Transverse colon (tissue), 4 donors: ENCODE results near the gene MAGEB4. TPM values are rescaled to one million over a fixed set of nuclear protein-coding genes. Genes with fewer than 3 reads are reported as not detected.

Source experiments
- DNase-seq: peaks from one replicate; pipeline ENCODE4 v3.0.0-alpha.2; 2019
- H3K27ac ChIP-seq, 4 donors: fragments of 200-600 bp; sonication (generic); 2 replicates each; pipeline ENCODE4 v1.5.1; 2016 to 2018; ENCODE audit warnings: inconsistent platforms in 4 of 4
- H3K27me3 ChIP-seq: fragments of 200-600 bp; sonication (generic); 2 replicates; pipeline ENCODE4 v1.5.1; 2017; ENCODE audit warnings: inconsistent platforms
- H3K36me3 ChIP-seq, 4 donors: fragments of 200-600 bp; sonication (generic); 2 replicates each; pipeline ENCODE4 v1.5.1; 2017 to 2019; ENCODE audit warnings: inconsistent platforms in 4 of 4
- H3K4me1 ChIP-seq, 4 donors: fragments of 200-600 bp; sonication (generic); 2 replicates each; pipeline ENCODE4 v1.5.1; 2017 to 2020; ENCODE audit warnings: inconsistent platforms in 4 of 4
- H3K4me3 ChIP-seq, 4 donors: fragments of 200-600 bp; sonication (generic); 1 replicate in 1 of 4; 2 replicates in 3 of 4; pipeline versions ENCODE4 v1.5.1 to v1.6.1; 2017 to 2019; ENCODE audit warnings: inconsistent platforms in 4 of 4
- H3K9me3 ChIP-seq, 2 donors: fragments of 200-600 bp; sonication (generic); 2 replicates each; pipeline ENCODE4 v1.5.1; 2017 to 2019; ENCODE audit warnings: inconsistent platforms in 2 of 2
- EP300 ChIP-seq: sonication (generic); formaldehyde crosslinking; IDR thresholded peaks from one replicate; pipeline ENCODE4 v1.6.1; 2017; ENCODE audit warnings: antibody characterized with exemption, low read depth
- POLR2A ChIP-seq: fragments of 450-650 bp; IDR thresholded peaks from one replicate; pipeline ENCODE4 v1.6.1; 2016; ENCODE audit warnings: antibody characterized with exemption, mild to moderate bottlenecking, moderate library complexity
- POLR2AphosphoS5 ChIP-seq, 3 donors: sonication (generic); formaldehyde crosslinking; IDR thresholded peaks; one replicate each; pipeline ENCODE4 v1.6.1; 2016; ENCODE audit warnings: antibody characterized with exemption in 3 of 3
- WGBS, 2 donors: methylation state at CpG; one replicate each; pipeline ENCODE4 v1.1.5; 2018; ENCODE audit warnings: low coverage in 1 of 2; 5-methylcytosine and 5-hydroxymethylcytosine counted together
- in situ Hi-C, 4 donors: fragments of 200-750 bp; cut with MboI; loops; one replicate each; pipeline versions ENCODE4 v1.15.0 to v1.15.1; 2017; ENCODE audit warnings: low sequenced_read_pairs in 3 of 4, low pct_ligation_motif_present in 1 of 4, low pct_unique_long_range_greater_than_20kb in 1 of 4
- intact Hi-C: fragments of 100-400 bp; cut with DNase I; formaldehyde crosslinking; loops from one replicate; pipeline ENCODE4 v1.15.1; 2023; ENCODE audit warnings: low total_unique reads
- total RNA-seq, 4 donors: library from RNA; depleted of rRNA; stranded (reverse); fragments of >200 nt; gene quantifications; one replicate each; pipeline ENCODE4 v1.1.0, GENCODE V29; 2016
- TF ChIP-seq, protein P1 (sequence below), 5 experiments: fragments of 200-600 bp in 3 of 5; fragments of 450-650 bp in 2 of 5; sonication (generic) in 3 of 5; IDR thresholded peaks; 1 replicate in 2 of 5; 2 replicates in 3 of 5; pipeline ENCODE4 v1.5.1; 2016 to 2017; ENCODE audit warnings: antibody characterized with exemption in 5 of 5, inconsistent platforms in 3 of 5, mild to moderate bottlenecking in 2 of 5, moderate library complexity in 1 of 5

MAGEB4 gene
- total RNA-seq, 4 donors from 2014 or later, result not detected

DNA sequence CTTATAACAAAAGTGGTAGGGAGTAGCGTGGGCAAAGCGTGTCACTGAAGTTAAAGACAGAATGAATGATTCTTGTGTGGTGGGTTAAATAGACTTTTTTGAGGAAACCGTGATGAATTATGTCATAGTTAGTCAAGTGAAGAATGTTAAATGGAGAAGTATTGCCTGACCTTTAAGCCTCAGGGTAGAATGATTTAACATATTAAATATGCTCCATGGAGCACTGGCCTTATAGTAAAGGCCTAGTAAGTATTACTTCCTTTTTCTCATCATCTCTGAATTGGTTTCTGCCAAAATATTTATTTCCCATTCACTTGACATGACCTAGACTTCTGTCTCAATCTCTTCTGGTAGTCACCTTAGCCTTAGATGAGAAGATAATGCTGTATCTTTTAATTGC, 28.8 kb downstream of the MAGEB4 start:
- no peak overlapping the region for H3K4me3 ChIP-seq
- H3K36me3 ChIP-seq, result no peaks in the 10 kb centered on the region
- 73 to 80% methylated on average over 1 to 3 of the region's 3 CpGs for WGBS, 2 donors
- no peak for DNase-seq
- TF ChIP-seq POLR2A, result no peak
- H3K27me3 ChIP-seq, result no peaks in the 10 kb centered on the region
- H3K9me3 ChIP-seq, result no peaks in the 10 kb centered on the region
- intact Hi-C loops, result loop anchor here (5.0 kb wide), 1 partner anchor 1608 kb away; no protein-coding TSS in a partner anchor
- no peak overlapping the region for H3K27ac ChIP-seq
- H3K4me1 ChIP-seq, result no peaks in the 10 kb centered on the region
- in situ Hi-C loops, result no loop called here

DNA sequence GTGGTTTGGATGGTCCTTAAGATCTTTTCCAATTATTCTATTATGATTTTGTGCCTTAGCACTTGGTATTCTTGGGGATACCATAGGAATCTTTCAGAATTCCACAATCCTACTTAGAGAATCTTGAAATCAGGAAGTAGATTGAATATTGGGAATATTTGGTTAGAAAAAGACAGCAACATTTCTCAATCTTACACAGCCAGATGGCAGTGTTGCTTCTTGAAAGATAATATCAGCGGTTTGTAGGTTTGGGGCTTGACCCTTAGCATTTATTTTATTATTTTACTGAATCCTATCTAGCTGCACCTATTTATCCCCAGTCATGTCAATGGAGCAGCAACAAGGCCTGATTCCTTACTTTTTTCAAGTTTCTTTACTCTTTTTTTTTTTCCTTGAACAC, 33.7 kb downstream of the MAGEB4 start:
- no peaks in the 10 kb centered on the region for H3K4me1 ChIP-seq
- no peaks in the 10 kb centered on the region for H3K9me3 ChIP-seq
- DNase-seq, result no peak
- H3K4me3 ChIP-seq, result no peak overlapping the region
- TF ChIP-seq POLR2AphosphoS5 (IDR thresholded peaks at IDR 0.05) (no peak), EP300 (no peak), POLR2A (no peak)
- TF ChIP-seq, protein P1, sequence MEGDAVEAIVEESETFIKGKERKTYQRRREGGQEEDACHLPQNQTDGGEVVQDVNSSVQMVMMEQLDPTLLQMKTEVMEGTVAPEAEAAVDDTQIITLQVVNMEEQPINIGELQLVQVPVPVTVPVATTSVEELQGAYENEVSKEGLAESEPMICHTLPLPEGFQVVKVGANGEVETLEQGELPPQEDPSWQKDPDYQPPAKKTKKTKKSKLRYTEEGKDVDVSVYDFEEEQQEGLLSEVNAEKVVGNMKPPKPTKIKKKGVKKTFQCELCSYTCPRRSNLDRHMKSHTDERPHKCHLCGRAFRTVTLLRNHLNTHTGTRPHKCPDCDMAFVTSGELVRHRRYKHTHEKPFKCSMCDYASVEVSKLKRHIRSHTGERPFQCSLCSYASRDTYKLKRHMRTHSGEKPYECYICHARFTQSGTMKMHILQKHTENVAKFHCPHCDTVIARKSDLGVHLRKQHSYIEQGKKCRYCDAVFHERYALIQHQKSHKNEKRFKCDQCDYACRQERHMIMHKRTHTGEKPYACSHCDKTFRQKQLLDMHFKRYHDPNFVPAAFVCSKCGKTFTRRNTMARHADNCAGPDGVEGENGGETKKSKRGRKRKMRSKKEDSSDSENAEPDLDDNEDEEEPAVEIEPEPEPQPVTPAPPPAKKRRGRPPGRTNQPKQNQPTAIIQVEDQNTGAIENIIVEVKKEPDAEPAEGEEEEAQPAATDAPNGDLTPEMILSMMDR (IDR thresholded peaks at IDR 0.05), result no peak
- no peaks in the 10 kb centered on the region for H3K36me3 ChIP-seq
- 0 to 11% methylated on average over 1 of the region's 1 CpG for WGBS, 2 donors
- H3K27me3 ChIP-seq, result no peaks in the 10 kb centered on the region
- intact Hi-C loops, result no loop called here
- no peak overlapping the region for H3K27ac ChIP-seq
- in situ Hi-C loops, result no loop called here

DNA sequence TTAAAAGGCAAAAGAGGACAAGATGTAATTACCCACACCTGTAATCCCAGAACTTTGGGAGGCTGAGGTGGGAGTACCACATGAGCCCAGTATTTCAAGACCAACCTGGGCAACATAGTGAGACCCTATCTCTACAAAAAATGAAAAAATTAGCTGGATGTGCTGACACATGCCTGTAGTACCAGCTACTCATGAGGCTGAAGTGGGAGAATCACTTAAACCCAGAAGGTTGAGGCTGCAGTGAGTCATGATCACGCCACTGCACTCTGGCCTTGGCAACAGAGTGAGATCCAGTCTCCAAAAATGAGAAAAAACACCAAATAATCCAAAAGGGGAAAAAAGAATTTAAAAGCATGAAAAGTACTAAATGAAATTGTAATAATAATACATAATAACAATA, 36.6 kb downstream of the MAGEB4 start:
- no peak overlapping the region for H3K27ac ChIP-seq
- in situ Hi-C loops (no loop called here), intact Hi-C loops (no loop called here)
- H3K36me3 ChIP-seq, result no peaks in the 10 kb centered on the region
- no peak overlapping the region for H3K4me3 ChIP-seq
- no peak for DNase-seq
- no peaks in the 10 kb centered on the region for H3K27me3 ChIP-seq
- 51% methylated on average over 1 of the region's 1 CpG; no CpG with 5 or more reads in 1 of the 2 donors for WGBS, 2 donors
- TF ChIP-seq POLR2A, result no peak
- no peak for TF ChIP-seq EP300
- TF ChIP-seq, protein P1 (IDR thresholded peaks at IDR 0.05), result no peak
- TF ChIP-seq POLR2AphosphoS5 (IDR thresholded peaks at IDR 0.05), result no peak
- H3K4me1 ChIP-seq, result no peaks in the 10 kb centered on the region
- no peaks in the 10 kb centered on the region for H3K9me3 ChIP-seq

DNA sequence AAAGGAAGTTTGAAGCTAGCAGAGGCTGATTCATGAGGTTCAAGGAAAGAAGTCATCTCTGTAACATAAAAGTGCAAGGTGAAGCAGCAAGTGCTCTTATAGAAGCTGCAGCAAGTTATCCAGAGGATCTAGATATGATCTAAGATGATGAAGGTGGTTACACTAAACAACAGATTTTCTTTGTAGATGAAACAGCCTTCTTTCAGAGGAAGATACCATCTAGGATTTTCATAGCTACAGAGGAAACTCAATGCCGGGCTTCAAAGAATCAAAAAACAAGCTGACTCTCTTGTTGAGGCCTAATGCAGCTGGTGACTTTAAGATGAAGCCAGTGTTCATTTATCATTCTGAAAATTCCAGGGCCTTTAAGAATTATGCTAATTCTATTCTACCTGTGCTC, 38.6 kb downstream of the MAGEB4 start:
- TF ChIP-seq POLR2A (no peak), EP300 (no peak), POLR2AphosphoS5 (IDR thresholded peaks at IDR 0.05) (no peak)
- TF ChIP-seq, protein P1 (IDR thresholded peaks at IDR 0.05), result no peak
- WGBS, 2 donors, result 40 to 81% methylated on average over 1 of the region's 1 CpG
- in situ Hi-C loops (no loop called here), intact Hi-C loops (no loop called here)
- no peaks in the 10 kb centered on the region for H3K27me3 ChIP-seq
- no peak overlapping the region for H3K4me3 ChIP-seq
- no peaks in the 10 kb centered on the region for H3K4me1 ChIP-seq
- no peak overlapping the region for H3K27ac ChIP-seq
- no peaks in the 10 kb centered on the region for H3K36me3 ChIP-seq
- no peak for DNase-seq
- no peaks in the 10 kb centered on the region for H3K9me3 ChIP-seq

DNA sequence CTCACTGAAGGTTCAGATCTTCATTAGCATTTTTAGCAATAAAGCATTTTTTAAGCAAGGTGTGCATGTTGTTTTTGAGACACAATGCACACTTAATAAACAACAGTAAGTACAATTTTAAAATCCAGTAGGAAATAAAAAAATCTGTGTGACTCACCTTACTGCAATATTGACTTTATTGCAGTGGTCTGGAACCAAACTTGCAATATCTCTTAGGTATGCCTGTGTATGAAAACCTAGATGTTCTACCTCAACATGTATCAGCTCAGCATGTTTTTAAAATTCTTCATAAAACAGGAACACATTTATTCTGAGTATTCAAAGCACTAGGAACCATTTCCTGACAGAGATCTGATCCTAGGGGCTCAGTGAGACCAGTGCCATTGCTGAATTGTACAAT, 40.7 kb downstream of the MAGEB4 start:
- no peaks in the 10 kb centered on the region for H3K36me3 ChIP-seq
- no peaks in the 10 kb centered on the region for H3K9me3 ChIP-seq
- H3K27me3 ChIP-seq, result no peaks in the 10 kb centered on the region
- H3K27ac ChIP-seq, result no peak overlapping the region
- no peaks in the 10 kb centered on the region for H3K4me1 ChIP-seq
- TF ChIP-seq POLR2A (no peak), EP300 (no peak)
- TF ChIP-seq, protein P1 (IDR thresholded peaks at IDR 0.05), result no peak
- intact Hi-C loops (no loop called here), in situ Hi-C loops (no loop called here)
- DNase-seq, result no peak
- H3K4me3 ChIP-seq, result no peak overlapping the region
